SK-N-SH treated with all-trans-retinoic acid at 6 μM for 48 hours (cell line): ENCODE measurements around the gene ACTG2.

Experiments
- ATAC-seq: fragments of 200-7000 bp; cut with Tn5 transposase; 3 replicates; pipeline ENCODE4 v1.9.1; 2020; ENCODE audit warnings: mild to moderate bottlenecking, moderate library complexity
- ARNTL ChIP-seq: fragments of 450-650 bp; formaldehyde crosslinking; IDR thresholded peaks from 2 replicates; pipeline ENCODE4 v1.5.0; 2020; ENCODE audit warnings: low read depth, mild to moderate bottlenecking, moderate library complexity, borderline replicate concordance
- BACH2 ChIP-seq: fragments of 250-450 bp; sonication (Bioruptor Pico); IDR thresholded peaks from 2 replicates; pipeline ENCODE4 v1.9.0; 2021; ENCODE audit warnings: mild to moderate bottlenecking, borderline replicate concordance
- CSDC2 ChIP-seq: fragments of 250-450 bp; sonication (Bioruptor Pico); IDR thresholded peaks from 2 replicates; pipeline ENCODE4 v1.5.0; 2020; ENCODE audit warnings: mild to moderate bottlenecking, moderate library complexity
- ESRRG ChIP-seq: fragments of 250-450 bp; sonication (Bioruptor Pico); IDR thresholded peaks from 2 replicates; pipeline ENCODE4 v1.6.1; 2021; ENCODE audit warnings: mild to moderate bottlenecking
- GLIS3 ChIP-seq: fragments of 250-450 bp; sonication (Bioruptor Pico); IDR thresholded peaks from 2 replicates; pipeline ENCODE4 v1.5.0; 2020; ENCODE audit warnings: mild to moderate bottlenecking, moderate library complexity
- ISL1 ChIP-seq: fragments of 250-450 bp; sonication (Bioruptor Pico); IDR thresholded peaks from 2 replicates; pipeline ENCODE4 v2.1.2; 2022; ENCODE audit warnings: mild to moderate bottlenecking, moderate library complexity
- OSR1 ChIP-seq: fragments of 250-450 bp; sonication (Bioruptor Pico); IDR thresholded peaks from 2 replicates; pipeline ENCODE4 v1.8.0; 2022; ENCODE audit warnings: moderate library complexity, mild to moderate bottlenecking, inconsistent platforms
- PATZ1 ChIP-seq: fragments of 250-450 bp; sonication (Bioruptor Pico); IDR thresholded peaks from 2 replicates; pipeline ENCODE4 v1.8.0; 2020; ENCODE audit warnings: mild to moderate bottlenecking, moderate library complexity, borderline replicate concordance
- POU6F1 ChIP-seq: fragments of 250-450 bp; sonication (Bioruptor Pico); IDR thresholded peaks from 2 replicates; pipeline ENCODE4 v1.8.0; 2021; ENCODE audit warnings: low read depth, mild to moderate bottlenecking, moderate library complexity, borderline replicate concordance
- PPARA ChIP-seq: fragments of 250-450 bp; sonication (Bioruptor Pico); IDR thresholded peaks from 2 replicates; pipeline ENCODE4 v1.5.0; 2020; ENCODE audit warnings: mild to moderate bottlenecking, borderline replicate concordance
- RARB ChIP-seq: fragments of 250-450 bp; sonication (Bioruptor Pico); IDR thresholded peaks from 2 replicates; pipeline ENCODE4 v1.8.0; 2021; ENCODE audit warnings: mild to moderate bottlenecking, moderate library complexity
- SNAI2 ChIP-seq: fragments of 250-450 bp; sonication (Bioruptor Pico); IDR thresholded peaks from 2 replicates; pipeline ENCODE4 v1.5.0; 2020; ENCODE audit warnings: mild to moderate bottlenecking, moderate library complexity
- TCF4 ChIP-seq: fragments of 250-450 bp; sonication (Bioruptor Pico); IDR thresholded peaks from 2 replicates; pipeline ENCODE4 v1.8.0; 2021; ENCODE audit warnings: mild to moderate bottlenecking, moderate library complexity, borderline replicate concordance
- TOX ChIP-seq: fragments of 250-450 bp; sonication (Bioruptor Pico); IDR thresholded peaks from 2 replicates; pipeline ENCODE4 v1.8.0; 2021; ENCODE audit warnings: mild to moderate bottlenecking, moderate library complexity, borderline replicate concordance
- ZC3H10 ChIP-seq: fragments of 250-450 bp; sonication (Bioruptor Pico); IDR thresholded peaks from 2 replicates; pipeline ENCODE4 v1.5.1; 2021; ENCODE audit warnings: mild to moderate bottlenecking, moderate library complexity
- ZFP3 ChIP-seq: fragments of 250-450 bp; sonication (Bioruptor Pico); IDR thresholded peaks from 2 replicates; pipeline ENCODE4 v1.5.0; 2020; ENCODE audit warnings: mild to moderate bottlenecking, moderate library complexity
- ZNF70 ChIP-seq: fragments of 450-650 bp; formaldehyde crosslinking; IDR thresholded peaks from 2 replicates; pipeline ENCODE4 v1.5.0; 2020; ENCODE audit warnings: mild to moderate bottlenecking, moderate library complexity
- ZNF8 ChIP-seq: fragments of 450-650 bp; formaldehyde crosslinking; IDR thresholded peaks from 2 replicates; pipeline ENCODE4 v1.5.0; 2020; ENCODE audit warnings: mild to moderate bottlenecking, moderate library complexity
- TF ChIP-seq, protein P1 (sequence below): fragments of 250-450 bp; sonication (Bioruptor Pico); IDR thresholded peaks from 2 replicates; pipeline ENCODE4 v1.5.1; 2021; ENCODE audit warnings: mild to moderate bottlenecking, moderate library complexity
- TF ChIP-seq, protein P2 (sequence below): fragments of 250-450 bp; sonication (Bioruptor Pico); IDR thresholded peaks from 2 replicates; pipeline ENCODE4 v1.5.1; 2020; ENCODE audit warnings: low read depth, mild to moderate bottlenecking, moderate library complexity
- TF ChIP-seq, protein P3 (sequence below): fragments of 250-450 bp; sonication (Bioruptor Pico); IDR thresholded peaks from 2 replicates; pipeline ENCODE4 v1.5.0; 2020; ENCODE audit warnings: mild to moderate bottlenecking, moderate library complexity

Gene ACTG2

GRCh38 chr2:73894877-73895276 lies 2.1 kb downstream of the ACTG2 start (continued):
- TF ChIP-seq POU6F1 (CRISPR knock-in tag) (no peak), ZC3H10 (CRISPR knock-in tag) (no peak), ZFP3 (no peak)

GRCh38 chr2:73895473-73895872 lies 2.7 kb downstream of the ACTG2 start:
- ATAC-seq, result no peak
- no peak for TF ChIP-seq BACH2 (CRISPR knock-in tag)
- TF ChIP-seq OSR1 (CRISPR knock-in tag), result no peak
- no peak for TF ChIP-seq CSDC2
- TF ChIP-seq, protein P1, sequence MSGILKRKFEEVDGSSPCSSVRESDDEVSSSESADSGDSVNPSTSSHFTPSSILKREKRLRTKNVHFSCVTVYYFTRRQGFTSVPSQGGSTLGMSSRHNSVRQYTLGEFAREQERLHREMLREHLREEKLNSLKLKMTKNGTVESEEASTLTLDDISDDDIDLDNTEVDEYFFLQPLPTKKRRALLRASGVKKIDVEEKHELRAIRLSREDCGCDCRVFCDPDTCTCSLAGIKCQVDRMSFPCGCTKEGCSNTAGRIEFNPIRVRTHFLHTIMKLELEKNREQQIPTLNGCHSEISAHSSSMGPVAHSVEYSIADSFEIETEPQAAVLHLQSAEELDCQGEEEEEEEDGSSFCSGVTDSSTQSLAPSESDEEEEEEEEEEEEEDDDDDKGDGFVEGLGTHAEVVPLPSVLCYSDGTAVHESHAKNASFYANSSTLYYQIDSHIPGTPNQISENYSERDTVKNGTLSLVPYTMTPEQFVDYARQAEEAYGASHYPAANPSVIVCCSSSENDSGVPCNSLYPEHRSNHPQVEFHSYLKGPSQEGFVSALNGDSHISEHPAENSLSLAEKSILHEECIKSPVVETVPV (CRISPR knock-in tag), result no peak
- no peak for TF ChIP-seq RARB (CRISPR knock-in tag)
- TF ChIP-seq, protein P2, sequence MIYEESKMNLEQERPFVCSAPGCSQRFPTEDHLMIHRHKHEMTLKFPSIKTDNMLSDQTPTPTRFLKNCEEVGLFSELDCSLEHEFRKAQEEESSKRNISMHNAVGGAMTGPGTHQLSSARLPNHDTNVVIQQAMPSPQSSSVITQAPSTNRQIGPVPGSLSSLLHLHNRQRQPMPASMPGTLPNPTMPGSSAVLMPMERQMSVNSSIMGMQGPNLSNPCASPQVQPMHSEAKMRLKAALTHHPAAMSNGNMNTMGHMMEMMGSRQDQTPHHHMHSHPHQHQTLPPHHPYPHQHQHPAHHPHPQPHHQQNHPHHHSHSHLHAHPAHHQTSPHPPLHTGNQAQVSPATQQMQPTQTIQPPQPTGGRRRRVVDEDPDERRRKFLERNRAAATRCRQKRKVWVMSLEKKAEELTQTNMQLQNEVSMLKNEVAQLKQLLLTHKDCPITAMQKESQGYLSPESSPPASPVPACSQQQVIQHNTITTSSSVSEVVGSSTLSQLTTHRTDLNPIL (CRISPR knock-in tag), result no peak
- TF ChIP-seq, protein P3, sequence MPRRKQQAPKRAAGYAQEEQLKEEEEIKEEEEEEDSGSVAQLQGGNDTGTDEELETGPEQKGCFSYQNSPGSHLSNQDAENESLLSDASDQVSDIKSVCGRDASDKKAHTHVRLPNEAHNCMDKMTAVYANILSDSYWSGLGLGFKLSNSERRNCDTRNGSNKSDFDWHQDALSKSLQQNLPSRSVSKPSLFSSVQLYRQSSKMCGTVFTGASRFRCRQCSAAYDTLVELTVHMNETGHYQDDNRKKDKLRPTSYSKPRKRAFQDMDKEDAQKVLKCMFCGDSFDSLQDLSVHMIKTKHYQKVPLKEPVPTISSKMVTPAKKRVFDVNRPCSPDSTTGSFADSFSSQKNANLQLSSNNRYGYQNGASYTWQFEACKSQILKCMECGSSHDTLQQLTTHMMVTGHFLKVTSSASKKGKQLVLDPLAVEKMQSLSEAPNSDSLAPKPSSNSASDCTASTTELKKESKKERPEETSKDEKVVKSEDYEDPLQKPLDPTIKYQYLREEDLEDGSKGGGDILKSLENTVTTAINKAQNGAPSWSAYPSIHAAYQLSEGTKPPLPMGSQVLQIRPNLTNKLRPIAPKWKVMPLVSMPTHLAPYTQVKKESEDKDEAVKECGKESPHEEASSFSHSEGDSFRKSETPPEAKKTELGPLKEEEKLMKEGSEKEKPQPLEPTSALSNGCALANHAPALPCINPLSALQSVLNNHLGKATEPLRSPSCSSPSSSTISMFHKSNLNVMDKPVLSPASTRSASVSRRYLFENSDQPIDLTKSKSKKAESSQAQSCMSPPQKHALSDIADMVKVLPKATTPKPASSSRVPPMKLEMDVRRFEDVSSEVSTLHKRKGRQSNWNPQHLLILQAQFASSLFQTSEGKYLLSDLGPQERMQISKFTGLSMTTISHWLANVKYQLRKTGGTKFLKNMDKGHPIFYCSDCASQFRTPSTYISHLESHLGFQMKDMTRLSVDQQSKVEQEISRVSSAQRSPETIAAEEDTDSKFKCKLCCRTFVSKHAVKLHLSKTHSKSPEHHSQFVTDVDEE, result no peak
- TF ChIP-seq ESRRG, result no peak
- no peak for TF ChIP-seq ISL1 (CRISPR knock-in tag)
- TF ChIP-seq TCF4, result no peak
- TF ChIP-seq GLIS3 (CRISPR knock-in tag), result no peak
- no peak for TF ChIP-seq TOX (CRISPR knock-in tag)
- TF ChIP-seq, all 23 proteins: peak for 0

DNA sequence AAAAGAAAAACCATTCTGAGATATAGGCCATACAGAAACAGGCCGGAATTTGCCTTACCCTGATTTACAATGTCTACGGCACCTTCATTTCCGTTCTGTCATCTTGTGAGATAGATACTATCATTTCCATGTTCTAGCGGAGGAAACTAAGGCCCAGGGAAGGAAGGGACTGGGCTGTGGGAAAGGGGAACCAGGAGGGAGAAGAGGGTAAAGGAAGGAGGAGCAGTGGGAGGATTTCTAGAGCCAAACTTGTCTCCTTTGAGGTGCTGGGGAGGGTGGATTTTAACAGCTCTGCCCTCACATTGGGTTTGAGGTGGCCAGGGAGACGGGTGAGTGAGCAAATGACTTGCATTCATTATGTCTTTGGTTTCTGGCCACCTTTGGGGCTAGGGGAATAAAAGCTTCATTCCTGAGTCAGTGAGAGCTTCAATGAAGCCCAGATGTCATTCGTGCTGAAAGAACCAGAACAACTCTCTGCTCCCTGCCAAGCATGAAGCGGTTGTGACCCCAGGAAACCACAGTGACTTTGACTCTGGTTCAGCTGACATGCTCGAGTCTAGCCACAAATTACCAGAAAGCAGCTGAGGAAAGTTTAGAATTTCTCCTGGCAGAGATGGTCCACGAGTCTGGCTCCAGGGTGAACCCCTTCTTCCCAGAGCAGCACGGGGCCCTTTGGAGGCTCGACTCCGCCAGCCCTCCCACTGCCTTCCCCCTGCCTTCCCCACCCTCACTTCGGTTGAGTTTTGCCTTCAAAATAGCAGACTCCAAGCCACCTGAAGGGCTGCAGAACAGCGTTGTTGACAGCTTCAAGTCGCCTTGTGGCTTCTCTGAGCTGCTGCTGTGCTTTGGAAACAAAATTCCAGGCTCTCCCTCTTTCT lies 3.8 kb downstream of the ACTG2 start:
- ATAC-seq, result no peak; the same call in 2 of the 3 replicates
- TF ChIP-seq ZNF70 (CRISPR knock-in tag) (no peak), TOX (CRISPR knock-in tag) (no peak), SNAI2 (CRISPR knock-in tag) (no peak), POU6F1 (CRISPR knock-in tag) (no peak), GLIS3 (CRISPR knock-in tag) (no peak), OSR1 (CRISPR knock-in tag) (no peak), ZC3H10 (CRISPR knock-in tag) (no peak), ARNTL (CRISPR knock-in tag) (no peak), BACH2 (CRISPR knock-in tag) (no peak), PATZ1 (CRISPR knock-in tag) (no peak), CSDC2 (no peak), ZNF8 (CRISPR knock-in tag) (no peak), RARB (CRISPR knock-in tag) (no peak), ESRRG (no peak), TCF4 (no peak), PPARA (CRISPR knock-in tag) (no peak)
- TF ChIP-seq, protein P2 (CRISPR knock-in tag), result no peak
